NCI-H2196 (cell line): ENCODE measurements around the gene SMARCAL1.
"Not testable (repeated sequence)": the region's sequence is repeated elsewhere in the genome, so short reads cannot be mapped to it uniquely, and the experiment has no call there.

Experiments used
- DNase-seq: peaks from one replicate; lab custom pipeline; 2025; ENCODE audit not compliant: unreplicated experiment; lab: John Stamatoyannopoulos, UW

The SMARCAL1 gene

DNA sequence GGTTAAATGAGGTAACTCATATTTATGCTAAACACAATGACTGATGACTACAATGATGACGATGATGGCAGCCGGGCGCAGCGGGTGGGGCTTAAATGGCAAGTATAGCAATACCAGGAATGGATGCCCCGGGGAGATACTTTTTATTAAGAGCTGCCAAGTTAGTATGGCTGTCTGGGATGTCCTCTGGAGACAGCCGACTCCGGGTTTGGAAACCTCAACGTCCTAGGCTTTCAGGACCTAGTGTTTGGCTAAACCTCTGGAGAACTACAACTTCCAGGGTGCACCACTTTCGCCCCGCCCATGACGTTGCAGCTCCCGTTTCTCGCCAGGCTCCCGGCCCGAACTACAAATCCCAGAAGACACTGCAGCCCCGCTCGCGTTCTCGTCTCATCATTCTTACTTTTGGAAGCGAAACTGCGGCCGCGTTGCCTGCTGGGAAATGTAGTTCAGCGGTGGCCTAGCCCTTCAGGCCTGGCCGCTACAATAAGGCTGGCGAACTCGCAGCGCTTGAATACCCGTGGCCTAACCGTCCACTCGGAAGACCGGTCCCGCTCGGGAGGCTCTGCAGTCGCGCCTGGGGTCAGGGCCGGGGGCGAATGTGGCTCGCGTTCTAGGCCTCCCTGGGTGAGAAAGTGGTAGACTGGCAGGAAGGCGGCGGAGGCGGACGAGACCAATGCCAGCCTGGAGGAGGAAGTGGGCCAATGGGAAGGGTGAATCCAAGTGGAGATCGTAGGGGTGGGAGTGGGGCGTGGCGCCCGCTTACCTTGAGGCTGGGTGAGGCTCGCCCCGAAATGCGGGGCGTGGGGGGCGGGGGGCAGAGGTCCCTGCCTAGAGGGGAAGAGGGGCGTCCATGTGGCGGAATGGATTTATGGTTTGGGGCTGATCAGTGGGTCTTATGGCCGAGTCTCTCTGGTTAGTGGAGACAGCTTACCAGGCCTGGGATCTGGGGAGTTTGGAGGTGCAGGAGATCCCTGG is at the start of gene SMARCAL1:
SMARCAL1 (plus strand) TSS at position 463 of the 978 bp plus-strand sequence. CDS start 2,221 bp downstream, outside the sequence.
- DNase-seq: peak; percentile 98

DNA sequence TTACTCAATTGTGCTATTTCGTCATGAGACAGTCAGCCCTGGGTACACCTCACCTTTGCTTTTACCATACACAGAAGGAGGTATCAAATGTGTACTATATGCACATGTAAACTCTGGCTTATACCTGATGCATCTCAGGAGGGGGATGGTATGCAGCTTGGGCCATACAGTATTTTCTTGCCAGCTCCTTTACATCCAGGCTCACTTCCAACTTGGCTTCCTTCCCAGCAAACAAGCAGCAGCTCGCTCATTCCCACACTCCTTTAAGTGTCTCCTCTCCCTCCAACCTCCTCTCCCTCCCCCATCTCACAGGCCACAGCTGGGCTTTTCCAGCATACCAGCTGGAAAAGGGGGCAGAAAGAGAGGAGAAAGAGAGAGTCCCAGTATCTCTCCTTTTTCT is 49.6 kb upstream of the SMARCAL1 start:
- DNase-seq: peak; percentile 19

- no peak for DNase-seq
Observed at GRCh38 chr2:216363221-216363620, 49.1 kb upstream of the SMARCAL1 start.

DNA sequence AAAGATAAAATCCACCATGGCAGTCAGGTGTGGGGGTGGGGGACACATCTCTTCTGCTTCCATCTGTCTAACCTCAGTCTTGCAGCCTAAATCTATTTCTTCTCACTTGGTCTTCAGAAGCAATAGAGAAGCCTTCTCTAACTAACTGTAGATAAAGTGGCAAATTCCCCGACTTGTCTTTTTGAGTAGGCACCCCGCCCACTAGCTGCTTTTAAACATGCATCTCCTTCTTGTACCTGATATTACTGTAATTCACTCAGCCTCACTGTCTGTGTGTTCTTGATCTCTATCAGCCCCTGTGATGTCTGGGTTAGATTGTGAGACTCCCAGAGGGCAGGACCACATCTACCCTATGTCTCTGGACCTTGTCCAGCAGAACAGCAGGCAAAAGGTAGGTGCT is 46.8 kb upstream of the SMARCAL1 start:
- DNase-seq: no peak

GRCh38 chr2:216366777-216367471 is 45.4 kb upstream of the SMARCAL1 start:
- DNase-seq: no peak

DNA sequence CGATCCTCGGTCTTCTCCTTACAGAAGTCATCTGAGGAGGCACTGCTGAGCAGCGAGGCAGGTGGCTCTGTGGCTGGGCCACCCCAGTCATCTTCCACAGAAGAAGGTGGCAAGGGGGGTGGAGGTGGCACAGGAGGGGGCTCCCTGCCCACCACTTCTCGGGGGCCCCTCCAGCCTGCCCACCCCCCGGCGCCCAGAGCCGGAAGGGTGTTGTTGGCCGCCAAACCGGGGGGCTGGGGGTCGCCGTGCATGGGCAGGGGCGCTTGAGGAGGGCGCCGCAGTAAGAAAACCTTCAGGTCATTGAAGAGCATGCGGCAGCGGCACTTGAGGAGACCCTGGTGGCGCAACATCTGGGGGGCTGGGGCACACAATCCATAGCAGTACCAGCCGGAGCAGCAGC is 42.5 kb upstream of the SMARCAL1 start:
- DNase-seq: no peak

DNA sequence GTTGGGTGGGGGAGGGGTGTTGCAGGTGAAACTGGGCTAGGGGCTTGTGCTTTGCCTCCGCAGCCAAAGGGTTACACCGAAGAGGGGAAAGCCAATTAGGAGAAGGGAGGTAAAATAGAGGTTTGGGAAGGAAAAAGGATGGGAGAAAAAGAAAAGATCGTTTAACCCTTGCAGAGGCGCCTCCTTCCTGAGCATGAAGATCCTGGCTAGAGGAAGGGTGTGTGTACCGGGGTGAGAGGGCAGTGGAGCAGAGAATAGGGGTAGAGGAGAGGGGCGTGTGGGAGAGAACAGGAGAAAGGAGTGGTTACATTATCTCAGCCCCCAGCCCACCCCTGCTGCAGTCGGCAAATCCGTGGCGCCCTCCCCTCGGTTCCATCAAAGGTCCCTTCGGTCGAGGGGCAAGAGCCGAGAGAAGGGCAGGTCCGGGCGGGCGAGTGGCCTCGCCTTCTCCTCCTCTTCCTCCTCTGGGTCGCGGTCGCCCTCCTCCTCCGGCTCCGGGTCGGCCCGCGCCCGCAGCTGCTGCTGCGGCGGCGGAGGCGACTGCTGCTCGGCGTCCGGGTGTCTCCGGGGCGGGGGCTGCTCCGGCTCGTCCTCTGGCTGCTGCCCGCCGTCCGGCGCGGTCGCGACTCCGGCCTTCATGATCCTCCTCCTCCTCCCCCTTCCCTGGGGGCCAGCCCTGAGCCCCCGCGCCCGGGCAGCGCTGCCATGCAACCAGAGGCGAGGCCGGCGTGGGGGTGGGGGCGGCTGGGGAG is 41.1 kb upstream of the SMARCAL1 start:
- DNase-seq: no peak

- DNase-seq: peak; percentile 89
Observed at GRCh38 chr2:216371721-216372702, 40.3 kb upstream of the SMARCAL1 start, which contains the start of gene MARCHF4. TSS of gene MARCHF4 (minus strand) at chr2:216372483. CDS start at chr2:216370260, 2,223 bp downstream.

DNA sequence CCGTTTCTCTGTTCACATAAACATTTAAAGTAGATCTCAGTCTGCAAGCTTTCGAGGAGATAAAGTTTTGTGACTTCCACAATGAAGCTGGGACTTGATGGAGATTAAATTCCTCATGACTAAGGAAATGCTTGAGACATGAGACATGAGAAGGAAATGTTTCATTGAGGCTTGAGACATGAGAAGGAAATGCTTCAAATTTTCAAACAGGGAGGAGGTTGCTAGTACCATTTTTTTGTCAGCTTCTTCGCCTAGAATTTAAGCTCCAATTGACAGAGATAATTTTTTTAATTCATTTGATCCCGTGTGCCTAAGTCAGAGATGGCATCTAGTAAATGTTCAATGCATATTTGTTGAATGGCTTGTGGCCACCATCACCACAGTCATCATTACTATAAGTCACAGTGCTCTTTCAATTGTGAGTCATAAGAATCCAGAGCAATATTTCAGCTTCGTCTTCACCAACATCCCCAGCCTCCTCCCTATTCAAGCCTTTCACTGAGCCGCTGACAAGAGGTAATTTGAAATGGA is 39.5 kb upstream of the SMARCAL1 start:
- no peak for DNase-seq

DNA sequence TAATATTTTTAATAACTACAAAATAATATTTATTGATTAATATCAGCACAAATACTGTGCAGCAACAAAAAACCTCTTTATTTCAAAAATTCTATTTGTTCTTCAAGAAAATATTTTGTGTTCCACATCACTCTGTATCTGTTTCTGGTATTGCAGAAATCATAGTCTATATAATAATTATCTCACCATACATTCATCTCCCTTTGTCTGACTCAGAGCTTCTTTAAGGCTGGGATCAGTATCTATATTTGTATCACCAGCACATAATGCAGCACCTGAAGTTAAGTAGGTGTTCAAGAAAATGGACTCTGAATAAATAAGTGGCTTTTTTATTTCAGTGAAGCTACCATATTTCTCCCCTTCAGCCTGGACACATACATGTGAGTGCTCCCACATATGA is 38.4 kb upstream of the SMARCAL1 start:
- no peak for DNase-seq

GRCh38 chr2:216375286-216375685 is 37.0 kb upstream of the SMARCAL1 start:
- DNase-seq: no peak

DNA sequence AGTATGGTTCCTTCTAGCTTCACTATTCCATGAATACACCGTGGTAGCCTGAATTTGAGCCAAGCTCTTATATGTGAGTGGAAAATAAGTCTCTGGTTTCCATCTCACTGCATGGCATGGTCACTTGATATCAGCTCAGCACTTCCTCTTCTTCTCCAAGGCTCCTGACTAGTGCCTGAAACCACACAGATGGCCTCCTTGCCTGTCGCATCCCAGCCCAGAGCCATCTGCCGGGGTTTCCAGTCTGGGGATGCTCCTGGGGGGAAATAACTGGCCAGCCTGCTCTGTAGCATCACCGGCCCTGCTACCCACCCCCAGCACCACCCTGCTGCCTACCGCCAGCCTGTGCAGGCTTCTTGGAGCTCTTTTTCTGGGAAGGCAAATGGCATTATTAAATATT is 32.3 kb upstream of the SMARCAL1 start:
- DNase-seq: no peak

- not testable (repeated sequence) for DNase-seq
Observed at GRCh38 chr2:216384409-216384808, 27.9 kb upstream of the SMARCAL1 start.

- no peak for DNase-seq
Observed at GRCh38 chr2:216385478-216385877, 26.8 kb upstream of the SMARCAL1 start.

- DNase-seq: no peak
Observed at GRCh38 chr2:216387262-216387661, 25.0 kb upstream of the SMARCAL1 start.

GRCh38 chr2:216388046-216388884 is 24.0 kb upstream of the SMARCAL1 start:
- no peak for DNase-seq

DNA sequence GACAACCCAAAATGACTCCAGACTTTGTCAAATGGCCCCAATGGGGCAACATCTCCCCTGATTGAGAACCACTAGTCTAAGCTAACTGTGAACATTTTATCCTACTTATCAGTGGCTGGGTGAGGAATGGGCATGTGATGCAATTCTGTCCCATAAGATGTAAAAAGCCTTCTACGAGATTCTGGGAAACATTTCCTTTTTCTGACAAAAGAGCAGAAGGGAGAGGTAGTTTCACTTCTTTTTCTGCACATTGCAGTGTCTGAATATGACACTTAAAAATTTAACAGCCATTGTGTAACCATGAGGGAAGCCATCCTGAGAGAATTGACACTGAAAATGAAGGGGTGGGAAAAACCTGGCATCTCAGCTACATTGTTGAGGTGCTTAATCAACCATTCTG is 22.7 kb upstream of the SMARCAL1 start:
- no peak for DNase-seq

DNA sequence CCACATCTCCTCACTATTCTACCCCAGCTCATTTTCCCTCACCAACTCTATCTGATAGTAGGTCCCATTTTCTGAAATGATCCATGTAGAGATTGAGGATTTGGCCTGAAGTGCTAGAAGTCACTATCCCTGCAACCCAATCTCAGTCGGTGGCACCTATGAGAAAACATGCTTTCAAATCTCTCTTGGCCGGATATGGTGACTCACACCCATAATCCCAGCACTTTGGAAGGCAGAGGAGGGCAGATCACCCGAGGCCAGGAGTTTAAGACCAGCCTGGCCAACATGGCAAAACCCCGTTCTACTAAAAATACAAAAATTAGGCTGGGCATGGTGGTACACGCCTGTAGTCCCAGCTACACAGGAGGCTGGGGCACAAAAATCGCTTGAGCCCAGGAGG is 20.9 kb upstream of the SMARCAL1 start:
- DNase-seq: no peak

- no peak for DNase-seq
Observed at GRCh38 chr2:216392018-216392562, 20.2 kb upstream of the SMARCAL1 start.
